Measurements from ENCODE around the gene AMOTL1. TPM values are rescaled to one million over a fixed set of nuclear protein-coding genes. Genes with fewer than 3 reads are reported as not detected.

AMOTL1 gene
- polyA plus RNA-seq, 1 donor from 2014 or later, result 10.7 TPM

- Histone ChIP-seq H2AFZ (ENCODE audit: low read depth, low read length) (no peak overlapping the region), H3K36me3 (ENCODE audit: insufficient read depth, low read length) (peaks cover 12% of the 10 kb centered on the region), H3F3A (ENCODE audit: insufficient read depth, low read length, poor library complexity, severe bottlenecking) (no peaks in the 10 kb centered on the region), H3K27me3 (ENCODE audit: insufficient read depth, low read depth, low read length) (no peaks in the 10 kb centered on the region), H3K9me3 (ENCODE audit: low read length) (no peaks in the 10 kb centered on the region), H3K27ac (ENCODE audit: low read length) (no peak overlapping the region), H3K4me2 (ENCODE audit: low read length) (no peak overlapping the region), H3K9ac (ENCODE audit: low read length) (no peak overlapping the region), H4K20me1 (ENCODE audit: insufficient read depth) (no peaks in the 10 kb centered on the region), H3K9me2 (ENCODE audit: insufficient read depth, low read length) (no peaks in the 10 kb centered on the region), H3K4me3 (ENCODE audit: low read length) (no peak overlapping the region), H3K79me2 (replicated peaks; ENCODE audit: insufficient read depth, low read length) (no peaks in the 10 kb centered on the region)
- TF ChIP-seq EP300 (conservative IDR thresholded peaks at IDR 0.05; ENCODE audit: poor library complexity, severe bottlenecking) (no peak), TAF1 (IDR thresholded peaks at IDR 0.05; ENCODE audit: low read depth) (no peak), RAD21 (conservative IDR thresholded peaks at IDR 0.05) (no peak), CTCF (IDR thresholded peaks at IDR 0.05; ENCODE audit: poor library complexity, severe bottlenecking) (no peak), EZH2 (IDR thresholded peaks at IDR 0.05; ENCODE audit: borderline replicate concordance, insufficient read depth, low read length, poor library complexity, severe bottlenecking) (no peak), MXI1 (conservative IDR thresholded peaks at IDR 0.05; ENCODE audit: poor library complexity, severe bottlenecking) (no peak), SMC3 (conservative IDR thresholded peaks at IDR 0.05; ENCODE audit: poor library complexity) (no peak)
Measured at GRCh38 chr11:94855666-94856065, 87.5 kb downstream of the AMOTL1 start.

DNA sequence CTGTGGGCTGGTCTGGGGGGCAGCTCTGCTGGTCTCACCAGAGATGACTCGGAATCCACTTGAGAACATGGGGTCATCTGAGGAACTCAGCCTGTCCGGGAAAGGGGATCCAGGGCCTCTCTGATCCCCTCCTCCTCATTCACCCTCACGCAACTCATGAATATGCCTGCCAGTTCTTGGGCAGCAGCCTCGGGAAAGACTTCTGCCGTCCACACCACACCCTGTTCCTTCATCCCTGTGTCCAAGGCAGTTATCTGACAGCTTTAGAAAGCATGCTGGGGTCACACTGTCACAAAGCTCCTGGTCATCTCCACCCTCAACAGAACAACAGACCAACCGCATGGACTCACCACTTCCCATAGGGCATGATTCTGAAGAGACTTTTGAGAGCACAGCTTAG is 88.3 kb downstream of the AMOTL1 start:
- Histone ChIP-seq H3F3A (ENCODE audit: insufficient read depth, low read length, poor library complexity, severe bottlenecking) (no peaks in the 10 kb centered on the region), H3K9me3 (ENCODE audit: low read length) (no peaks in the 10 kb centered on the region), H3K9me2 (ENCODE audit: insufficient read depth, low read length) (no peaks in the 10 kb centered on the region), H3K9ac (ENCODE audit: low read length) (no peak overlapping the region), H3K36me3 (ENCODE audit: insufficient read depth, low read length) (peaks cover 10% of the 10 kb centered on the region), H3K27me3 (ENCODE audit: insufficient read depth, low read depth, low read length) (no peaks in the 10 kb centered on the region), H3K79me2 (replicated peaks; ENCODE audit: insufficient read depth, low read length) (no peaks in the 10 kb centered on the region), H3K4me3 (ENCODE audit: low read length) (no peak overlapping the region), H4K20me1 (ENCODE audit: insufficient read depth) (no peaks in the 10 kb centered on the region), H2AFZ (ENCODE audit: low read depth, low read length) (no peak overlapping the region), H3K4me2 (ENCODE audit: low read length) (no peak overlapping the region), H3K27ac (ENCODE audit: low read length) (no peak overlapping the region)
- TF ChIP-seq EZH2 (IDR thresholded peaks at IDR 0.05; ENCODE audit: borderline replicate concordance, insufficient read depth, low read length, poor library complexity, severe bottlenecking) (no peak), POLR2AphosphoS5 (IDR thresholded peaks at IDR 0.05) (no peak), RAD21 (conservative IDR thresholded peaks at IDR 0.05) (no peak), SMC3 (conservative IDR thresholded peaks at IDR 0.05; ENCODE audit: poor library complexity) (no peak)

GRCh38 chr11:94857337-94857736 is 89.2 kb downstream of the AMOTL1 start:
- no peak for TF ChIP-seq TAF1 (IDR thresholded peaks at IDR 0.05; ENCODE audit: low read depth)
- TF ChIP-seq POLR2AphosphoS5 (IDR thresholded peaks at IDR 0.05), result no peak
- TF ChIP-seq, protein P1, sequence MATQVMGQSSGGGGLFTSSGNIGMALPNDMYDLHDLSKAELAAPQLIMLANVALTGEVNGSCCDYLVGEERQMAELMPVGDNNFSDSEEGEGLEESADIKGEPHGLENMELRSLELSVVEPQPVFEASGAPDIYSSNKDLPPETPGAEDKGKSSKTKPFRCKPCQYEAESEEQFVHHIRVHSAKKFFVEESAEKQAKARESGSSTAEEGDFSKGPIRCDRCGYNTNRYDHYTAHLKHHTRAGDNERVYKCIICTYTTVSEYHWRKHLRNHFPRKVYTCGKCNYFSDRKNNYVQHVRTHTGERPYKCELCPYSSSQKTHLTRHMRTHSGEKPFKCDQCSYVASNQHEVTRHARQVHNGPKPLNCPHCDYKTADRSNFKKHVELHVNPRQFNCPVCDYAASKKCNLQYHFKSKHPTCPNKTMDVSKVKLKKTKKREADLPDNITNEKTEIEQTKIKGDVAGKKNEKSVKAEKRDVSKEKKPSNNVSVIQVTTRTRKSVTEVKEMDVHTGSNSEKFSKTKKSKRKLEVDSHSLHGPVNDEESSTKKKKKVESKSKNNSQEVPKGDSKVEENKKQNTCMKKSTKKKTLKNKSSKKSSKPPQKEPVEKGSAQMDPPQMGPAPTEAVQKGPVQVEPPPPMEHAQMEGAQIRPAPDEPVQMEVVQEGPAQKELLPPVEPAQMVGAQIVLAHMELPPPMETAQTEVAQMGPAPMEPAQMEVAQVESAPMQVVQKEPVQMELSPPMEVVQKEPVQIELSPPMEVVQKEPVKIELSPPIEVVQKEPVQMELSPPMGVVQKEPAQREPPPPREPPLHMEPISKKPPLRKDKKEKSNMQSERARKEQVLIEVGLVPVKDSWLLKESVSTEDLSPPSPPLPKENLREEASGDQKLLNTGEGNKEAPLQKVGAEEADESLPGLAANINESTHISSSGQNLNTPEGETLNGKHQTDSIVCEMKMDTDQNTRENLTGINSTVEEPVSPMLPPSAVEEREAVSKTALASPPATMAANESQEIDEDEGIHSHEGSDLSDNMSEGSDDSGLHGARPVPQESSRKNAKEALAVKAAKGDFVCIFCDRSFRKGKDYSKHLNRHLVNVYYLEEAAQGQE (IDR thresholded peaks at IDR 0.05; ENCODE audit: borderline replicate concordance), result no peak
- TF ChIP-seq EP300 (conservative IDR thresholded peaks at IDR 0.05; ENCODE audit: poor library complexity, severe bottlenecking), result no peak
- no peak for TF ChIP-seq SMC3 (conservative IDR thresholded peaks at IDR 0.05; ENCODE audit: poor library complexity)
- TF ChIP-seq EZH2 (IDR thresholded peaks at IDR 0.05; ENCODE audit: borderline replicate concordance, insufficient read depth, low read length, poor library complexity, severe bottlenecking), result no peak
- no peak for TF ChIP-seq MXI1 (conservative IDR thresholded peaks at IDR 0.05; ENCODE audit: poor library complexity, severe bottlenecking)
- no peak for TF ChIP-seq CTCF (IDR thresholded peaks at IDR 0.05; ENCODE audit: poor library complexity, severe bottlenecking)
- TF ChIP-seq RAD21 (conservative IDR thresholded peaks at IDR 0.05), result no peak
- Histone ChIP-seq H3K27ac (ENCODE audit: low read length) (no peak overlapping the region), H3K9me3 (ENCODE audit: low read length) (no peaks in the 10 kb centered on the region), H3K27me3 (ENCODE audit: insufficient read depth, low read depth, low read length) (no peaks in the 10 kb centered on the region), H3K4me2 (ENCODE audit: low read length) (no peak overlapping the region), H3K4me3 (ENCODE audit: low read length) (no peak overlapping the region), H2AFZ (ENCODE audit: low read depth, low read length) (no peak overlapping the region), H3K36me3 (ENCODE audit: insufficient read depth, low read length) (peaks cover 6% of the 10 kb centered on the region), H3K79me2 (replicated peaks; ENCODE audit: insufficient read depth, low read length) (no peaks in the 10 kb centered on the region), H3F3A (ENCODE audit: insufficient read depth, low read length, poor library complexity, severe bottlenecking) (no peaks in the 10 kb centered on the region), H3K9ac (ENCODE audit: low read length) (no peak overlapping the region), H4K20me1 (ENCODE audit: insufficient read depth) (no peaks in the 10 kb centered on the region), H3K9me2 (ENCODE audit: insufficient read depth, low read length) (no peaks in the 10 kb centered on the region)
